T-helper 22 cell (primary cell): ENCODE results near the gene MARCHF4.
A peak's percentile ranks its signal among the peaks of the same experiment; 100 is the strongest.

Experiments
- DNase-seq: peaks from one replicate; pipeline ENCODE4 v3.0.0-alpha.2; 2020; ENCODE audit warnings: low read depth

The MARCHF4 gene, protein sequence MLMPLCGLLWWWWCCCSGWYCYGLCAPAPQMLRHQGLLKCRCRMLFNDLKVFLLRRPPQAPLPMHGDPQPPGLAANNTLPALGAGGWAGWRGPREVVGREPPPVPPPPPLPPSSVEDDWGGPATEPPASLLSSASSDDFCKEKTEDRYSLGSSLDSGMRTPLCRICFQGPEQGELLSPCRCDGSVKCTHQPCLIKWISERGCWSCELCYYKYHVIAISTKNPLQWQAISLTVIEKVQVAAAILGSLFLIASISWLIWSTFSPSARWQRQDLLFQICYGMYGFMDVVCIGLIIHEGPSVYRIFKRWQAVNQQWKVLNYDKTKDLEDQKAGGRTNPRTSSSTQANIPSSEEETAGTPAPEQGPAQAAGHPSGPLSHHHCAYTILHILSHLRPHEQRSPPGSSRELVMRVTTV

DNA sequence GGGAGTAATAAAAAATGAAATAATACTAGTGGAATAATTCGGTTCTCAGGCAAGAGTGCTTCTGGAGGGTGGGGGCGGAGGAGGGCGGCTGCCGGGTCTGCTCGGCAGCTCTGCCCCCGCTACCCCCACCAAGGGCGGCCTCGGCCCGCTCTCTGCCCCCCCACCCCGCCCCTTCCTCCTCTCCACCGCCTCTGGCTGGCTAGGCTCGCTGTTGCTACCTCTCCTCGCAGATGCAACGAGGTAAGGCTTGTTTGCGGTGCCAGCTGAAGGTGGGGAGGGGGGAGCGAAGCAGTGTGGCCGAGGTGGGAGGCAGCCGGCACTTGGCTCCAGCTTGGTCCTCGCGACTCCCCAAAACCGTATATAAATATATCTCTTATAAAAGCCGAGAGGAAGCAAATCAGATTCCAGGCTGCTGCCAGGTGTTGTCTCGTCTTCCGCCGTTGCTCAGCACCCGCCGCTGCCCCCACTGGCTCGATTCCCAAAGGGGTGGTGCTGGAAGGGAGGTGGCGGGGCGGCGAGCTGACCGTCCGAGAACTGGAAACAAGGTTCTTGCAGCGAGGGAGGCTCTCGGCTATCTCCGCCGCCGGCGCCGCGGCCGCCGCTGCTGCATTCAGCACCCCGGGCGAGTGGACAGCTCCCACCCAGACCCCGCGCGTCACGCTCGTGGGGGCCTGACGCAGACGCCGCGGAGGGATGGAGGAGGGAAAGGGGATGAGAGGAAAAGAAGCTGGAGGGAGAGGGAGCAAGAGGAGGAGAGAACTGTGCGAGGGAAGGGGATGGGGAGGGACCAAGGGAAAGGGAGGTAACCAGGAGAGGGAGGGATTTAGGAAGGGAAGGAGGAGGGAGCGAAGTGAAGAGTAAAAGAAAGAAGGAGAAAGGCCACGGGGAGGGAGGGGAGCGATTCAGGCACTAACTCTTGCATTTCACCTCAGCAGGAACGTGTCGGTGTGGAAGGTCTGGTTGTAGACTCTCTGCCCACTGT lies at the start of gene MARCHF4:
Gene MARCHF4, minus strand, starts transcription at position 763 of the 982 bp plus-strand sequence. CDS start 2,223 bp downstream, outside the sequence.
- no peak for DNase-seq

DNA sequence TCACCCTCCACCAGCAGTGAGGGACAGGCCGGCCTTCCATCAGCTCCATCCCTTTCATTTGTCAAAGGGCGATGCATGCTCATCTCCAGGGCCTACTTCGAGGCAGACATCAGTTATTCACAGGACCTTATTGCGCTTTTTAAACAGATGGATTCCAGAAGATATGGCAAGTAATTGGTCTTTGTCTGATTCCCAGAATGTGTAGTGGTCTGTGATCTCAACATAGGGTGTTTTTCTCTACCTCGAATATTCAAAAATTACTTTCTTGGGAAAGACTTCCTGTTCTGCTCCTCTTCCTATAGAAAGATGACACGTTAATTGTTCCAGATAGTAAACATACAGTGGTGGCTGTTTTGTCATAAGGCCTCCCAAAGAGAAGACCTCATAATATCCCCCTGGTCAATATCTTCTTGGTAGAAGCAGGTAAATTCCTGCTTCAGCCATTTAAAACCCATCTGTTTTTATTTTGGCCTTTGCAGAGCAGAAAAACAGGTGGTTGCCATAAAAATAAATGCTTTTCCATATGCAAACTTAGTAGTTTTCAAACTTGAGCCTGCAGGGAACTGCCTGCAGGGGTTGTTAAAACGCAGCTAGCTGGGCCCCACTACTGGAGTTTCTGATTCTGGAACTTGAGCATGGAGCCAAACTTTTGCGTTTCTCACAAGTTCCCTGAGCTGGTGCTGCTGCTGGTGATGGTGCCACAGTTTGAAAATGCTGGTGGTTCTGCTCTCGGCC lies 48.3 kb upstream of the MARCHF4 start:
- DNase-seq: no peak

DNA sequence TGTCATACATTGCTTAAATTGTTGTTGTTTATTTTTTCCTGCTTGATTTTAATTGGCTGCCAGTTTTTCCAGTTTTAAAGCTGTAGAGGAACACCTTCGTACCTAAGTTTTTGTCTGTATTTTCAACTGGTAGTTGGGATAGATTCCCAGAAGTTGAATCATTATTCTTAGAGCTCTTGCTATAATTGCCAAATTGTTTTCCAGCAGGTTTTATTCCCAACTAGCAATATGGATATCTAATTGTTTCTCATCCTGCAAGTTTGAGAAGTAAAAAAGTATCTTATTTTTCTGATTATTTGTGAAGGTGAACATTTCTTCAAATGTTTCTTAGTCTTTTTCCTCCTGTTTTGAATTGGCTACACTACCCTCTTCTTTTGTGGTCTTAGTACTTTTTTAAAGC lies 46.7 kb upstream of the MARCHF4 start:
- DNase-seq: no peak

DNA sequence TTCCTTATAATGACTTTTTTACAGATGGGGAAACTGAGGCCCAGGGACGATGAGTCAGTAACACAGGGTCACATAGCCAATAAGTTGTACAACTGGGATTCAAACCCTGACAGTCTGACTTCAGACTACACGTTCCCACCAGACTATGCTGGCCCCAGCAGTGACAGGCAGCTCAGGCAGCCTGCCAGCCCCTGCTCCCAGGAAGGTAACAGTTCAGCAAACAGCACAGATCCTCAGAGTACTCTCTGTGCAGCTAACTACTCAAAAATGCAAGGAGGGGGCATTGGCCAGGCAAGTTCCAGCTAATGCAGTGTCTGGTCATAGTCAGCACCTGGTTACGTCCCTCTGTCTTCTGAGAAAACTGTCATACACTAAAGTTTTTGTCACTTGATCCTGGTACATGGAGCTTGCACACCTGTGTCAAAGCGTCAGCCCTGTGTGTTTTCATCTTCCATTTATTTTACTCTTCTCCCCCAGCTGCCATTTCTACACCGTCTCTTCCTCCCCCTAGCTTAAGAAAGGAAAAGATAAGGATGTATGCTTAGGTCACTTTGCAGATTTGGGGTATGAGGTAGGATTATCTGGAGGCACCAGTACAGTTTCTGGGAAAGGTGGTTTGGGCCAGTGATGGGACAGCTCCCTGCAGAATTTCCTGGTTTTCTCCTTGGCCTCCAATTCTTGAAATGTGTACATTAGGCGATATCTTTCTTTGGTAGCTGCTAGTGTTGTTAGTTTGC lies 44.5 kb upstream of the MARCHF4 start:
- DNase-seq: no peak

DNA sequence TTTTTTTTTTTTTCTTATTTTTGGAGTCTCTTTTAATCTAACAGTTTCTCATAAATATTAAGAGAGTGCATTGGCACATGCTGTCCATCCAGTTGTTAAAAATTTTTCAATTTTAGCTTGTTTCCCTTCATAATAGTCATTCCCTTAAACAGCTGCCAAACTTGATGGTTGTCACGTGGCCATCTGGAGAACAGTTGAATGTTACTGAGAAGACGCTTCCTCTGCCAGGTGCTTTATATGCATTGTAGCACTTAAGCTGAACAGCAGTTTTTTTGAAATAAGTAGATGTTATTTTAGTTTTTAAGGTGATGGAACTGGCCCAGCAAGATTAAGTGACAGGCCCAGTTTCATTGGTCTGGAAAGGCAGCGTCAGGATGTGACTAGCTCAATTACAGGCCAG lies 43.3 kb upstream of the MARCHF4 start:
- no peak for DNase-seq

DNA sequence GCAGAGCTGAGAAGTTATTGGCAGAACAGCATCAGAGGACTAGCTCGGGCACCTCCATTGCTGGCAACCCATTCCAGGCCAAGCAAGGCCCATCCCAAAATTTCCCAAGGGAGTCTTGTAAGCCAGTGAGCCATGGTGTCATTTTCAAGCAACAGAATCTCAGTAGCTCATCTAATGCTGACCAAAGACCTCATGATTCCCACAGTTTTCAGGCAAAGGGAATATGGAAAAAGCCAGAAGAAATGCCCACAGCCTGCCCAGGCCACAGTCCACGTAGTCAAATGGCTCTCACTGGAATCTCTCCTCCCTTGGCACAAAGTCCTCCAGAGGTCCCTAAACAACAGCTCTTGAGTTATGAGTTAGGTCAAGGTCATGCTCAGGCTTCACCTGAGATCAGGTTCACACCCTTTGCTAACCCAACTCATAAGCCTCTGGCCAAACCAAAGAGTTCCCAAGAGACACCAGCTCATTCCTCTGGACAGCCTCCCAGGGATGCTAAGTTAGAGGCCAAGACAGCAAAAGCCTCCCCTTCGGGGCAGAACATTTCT lies 42.6 kb upstream of the MARCHF4 start:
- no peak for DNase-seq

DNA sequence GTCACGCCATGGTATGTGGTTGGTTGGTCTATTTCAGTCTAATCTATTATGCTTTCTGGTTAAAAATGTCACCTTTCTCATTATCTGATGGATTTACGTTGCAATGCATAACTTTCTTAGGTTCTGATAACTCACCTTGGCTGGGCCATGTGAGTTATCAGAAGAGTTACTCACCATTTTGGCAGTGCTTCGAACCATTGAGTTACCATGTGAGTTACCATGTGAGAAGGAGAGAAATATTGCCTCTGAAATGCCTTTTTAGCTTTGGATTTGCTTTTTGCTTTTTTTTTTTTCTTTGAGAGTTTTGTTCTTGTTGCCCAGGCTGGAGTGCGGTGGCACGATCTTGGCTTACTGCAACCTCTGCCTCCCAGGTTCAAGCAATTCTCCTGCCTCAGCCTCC lies 41.6 kb upstream of the MARCHF4 start:
- DNase-seq: no peak

DNA sequence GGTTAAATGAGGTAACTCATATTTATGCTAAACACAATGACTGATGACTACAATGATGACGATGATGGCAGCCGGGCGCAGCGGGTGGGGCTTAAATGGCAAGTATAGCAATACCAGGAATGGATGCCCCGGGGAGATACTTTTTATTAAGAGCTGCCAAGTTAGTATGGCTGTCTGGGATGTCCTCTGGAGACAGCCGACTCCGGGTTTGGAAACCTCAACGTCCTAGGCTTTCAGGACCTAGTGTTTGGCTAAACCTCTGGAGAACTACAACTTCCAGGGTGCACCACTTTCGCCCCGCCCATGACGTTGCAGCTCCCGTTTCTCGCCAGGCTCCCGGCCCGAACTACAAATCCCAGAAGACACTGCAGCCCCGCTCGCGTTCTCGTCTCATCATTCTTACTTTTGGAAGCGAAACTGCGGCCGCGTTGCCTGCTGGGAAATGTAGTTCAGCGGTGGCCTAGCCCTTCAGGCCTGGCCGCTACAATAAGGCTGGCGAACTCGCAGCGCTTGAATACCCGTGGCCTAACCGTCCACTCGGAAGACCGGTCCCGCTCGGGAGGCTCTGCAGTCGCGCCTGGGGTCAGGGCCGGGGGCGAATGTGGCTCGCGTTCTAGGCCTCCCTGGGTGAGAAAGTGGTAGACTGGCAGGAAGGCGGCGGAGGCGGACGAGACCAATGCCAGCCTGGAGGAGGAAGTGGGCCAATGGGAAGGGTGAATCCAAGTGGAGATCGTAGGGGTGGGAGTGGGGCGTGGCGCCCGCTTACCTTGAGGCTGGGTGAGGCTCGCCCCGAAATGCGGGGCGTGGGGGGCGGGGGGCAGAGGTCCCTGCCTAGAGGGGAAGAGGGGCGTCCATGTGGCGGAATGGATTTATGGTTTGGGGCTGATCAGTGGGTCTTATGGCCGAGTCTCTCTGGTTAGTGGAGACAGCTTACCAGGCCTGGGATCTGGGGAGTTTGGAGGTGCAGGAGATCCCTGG lies 40.0 kb upstream of the MARCHF4 start, which contains the start of gene SMARCAL1:
Gene SMARCAL1, plus strand, starts transcription at position 463 of the 978 bp plus-strand sequence. CDS start 2,221 bp downstream, outside the sequence.
- DNase-seq: peak; percentile 96

DNA sequence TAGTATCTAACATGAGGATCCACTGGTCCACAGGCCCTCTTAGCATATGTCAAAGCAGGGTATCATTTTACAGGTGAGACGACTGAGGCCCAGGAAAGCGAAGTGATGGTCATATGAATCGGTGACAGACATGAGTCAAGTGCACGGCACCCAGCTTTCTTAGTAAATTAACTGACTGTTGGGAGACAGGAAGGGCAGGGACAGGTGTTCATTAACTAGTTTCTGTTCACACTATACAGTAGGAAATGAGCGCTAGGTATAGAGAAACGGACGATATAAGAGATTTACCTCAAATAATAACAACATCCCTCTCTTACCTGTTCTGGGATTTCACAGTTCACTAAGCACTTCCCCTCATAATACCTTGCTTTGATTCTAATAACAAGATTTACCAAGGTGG lies 38.3 kb upstream of the MARCHF4 start:
- DNase-seq: no peak

DNA sequence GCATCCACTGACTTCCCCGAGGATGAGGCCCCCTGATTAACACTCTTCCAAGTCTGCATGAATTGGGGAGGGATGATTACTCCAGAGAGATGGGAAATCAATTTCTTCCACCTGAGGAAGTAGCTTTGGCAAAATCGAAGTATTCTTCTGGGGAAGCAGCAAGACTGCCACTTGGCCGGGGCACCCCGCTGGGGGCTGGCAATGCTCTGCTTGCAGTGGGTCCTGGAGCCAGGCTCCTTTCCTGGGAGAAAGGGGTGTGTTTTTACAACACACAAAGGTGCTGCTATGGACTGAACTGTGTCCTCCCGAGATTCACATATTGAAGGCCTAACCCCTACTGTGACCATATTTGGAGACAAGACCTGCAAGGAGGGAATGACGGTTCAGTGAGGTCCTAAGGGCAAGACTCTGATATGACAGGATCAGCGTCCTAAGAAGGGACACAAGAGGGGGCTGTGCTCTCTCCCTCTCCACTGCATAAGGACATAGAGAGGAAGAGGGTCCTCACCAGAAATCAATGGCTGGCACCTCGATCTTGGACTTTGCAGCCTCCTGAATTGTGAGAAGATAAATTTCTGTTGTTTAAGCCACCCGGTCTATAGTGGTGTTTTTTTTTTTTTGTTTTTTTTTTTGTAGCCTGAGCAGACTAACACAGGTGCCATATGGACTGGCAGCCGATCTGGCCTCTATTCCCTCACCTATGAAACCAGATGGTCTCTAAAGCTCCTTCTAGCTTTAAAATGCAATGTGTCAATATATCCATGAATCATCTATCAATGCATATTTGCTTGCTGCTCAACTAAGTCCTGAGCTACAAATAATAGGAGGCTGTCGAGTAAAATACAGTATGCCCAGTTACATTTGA lies 36.4 kb upstream of the MARCHF4 start:
- no peak for DNase-seq

DNA sequence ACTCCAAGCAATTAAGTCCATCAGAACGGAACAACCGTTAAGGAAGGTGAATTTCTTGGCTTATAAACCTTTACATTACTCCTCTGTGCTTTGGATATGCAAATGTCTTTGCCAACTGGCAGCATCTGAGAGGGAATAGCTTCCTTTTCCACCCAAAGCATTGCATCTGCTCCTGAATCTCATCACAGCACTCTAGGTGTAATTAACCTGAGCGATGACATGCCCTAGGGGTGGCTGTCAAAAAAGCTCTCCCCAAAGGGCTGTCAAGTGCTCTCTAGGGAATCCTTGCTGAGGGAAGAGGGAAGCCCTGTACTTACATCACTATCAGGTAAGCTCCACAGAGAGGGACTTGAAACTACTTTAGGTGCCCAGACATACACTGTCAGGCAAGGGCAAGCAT lies 34.5 kb upstream of the MARCHF4 start:
- no peak for DNase-seq

DNA sequence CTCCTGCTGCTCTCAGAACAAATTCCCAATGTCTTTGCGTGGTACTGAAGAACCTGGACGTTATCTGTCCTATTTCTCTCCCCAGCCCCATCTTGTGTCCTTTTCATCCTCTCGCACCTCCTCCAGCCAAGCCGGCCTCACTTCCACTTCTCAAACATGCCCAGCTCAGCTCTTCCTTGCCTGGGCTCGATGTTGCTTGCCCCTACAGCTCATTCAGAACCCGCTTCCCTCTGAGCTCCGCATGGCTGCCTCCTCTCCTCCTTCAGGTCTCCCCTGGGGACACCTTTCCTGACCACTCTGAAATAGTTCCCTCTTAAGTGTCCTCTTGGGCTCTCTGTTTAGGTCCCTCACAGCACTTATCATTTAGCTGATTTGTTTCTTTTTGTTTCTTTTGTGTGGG lies 33.3 kb upstream of the MARCHF4 start:
- DNase-seq: no peak

DNA sequence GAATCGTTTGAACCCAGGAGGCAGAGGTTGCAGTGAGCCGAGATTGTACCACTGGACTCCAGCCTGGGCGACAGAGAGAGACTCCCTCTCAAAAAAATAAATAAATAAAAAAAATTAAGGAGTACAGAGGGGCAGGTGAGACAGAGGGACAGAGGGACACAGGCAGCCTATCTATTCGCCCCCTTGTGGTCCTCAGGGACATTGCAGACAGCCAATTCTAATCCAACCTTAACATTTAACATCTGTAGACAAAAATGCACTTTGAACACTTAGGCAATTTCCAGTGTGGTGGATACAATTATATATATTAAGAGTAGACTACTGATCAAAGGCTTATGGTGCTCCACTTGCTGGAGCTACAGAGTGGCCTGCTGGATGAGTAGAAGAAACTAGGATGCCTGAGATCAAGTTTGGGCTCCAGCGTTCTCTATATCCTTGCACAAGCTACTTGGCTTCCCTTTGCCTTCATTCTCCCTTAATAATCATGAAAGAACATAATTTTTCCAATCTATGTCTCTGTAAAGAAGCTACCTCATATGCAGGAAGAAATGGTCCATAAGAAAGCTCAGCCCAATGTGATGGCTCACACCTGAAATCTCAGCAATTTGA lies 31.8 kb upstream of the MARCHF4 start:
- peak; percentile 4 for DNase-seq

DNA sequence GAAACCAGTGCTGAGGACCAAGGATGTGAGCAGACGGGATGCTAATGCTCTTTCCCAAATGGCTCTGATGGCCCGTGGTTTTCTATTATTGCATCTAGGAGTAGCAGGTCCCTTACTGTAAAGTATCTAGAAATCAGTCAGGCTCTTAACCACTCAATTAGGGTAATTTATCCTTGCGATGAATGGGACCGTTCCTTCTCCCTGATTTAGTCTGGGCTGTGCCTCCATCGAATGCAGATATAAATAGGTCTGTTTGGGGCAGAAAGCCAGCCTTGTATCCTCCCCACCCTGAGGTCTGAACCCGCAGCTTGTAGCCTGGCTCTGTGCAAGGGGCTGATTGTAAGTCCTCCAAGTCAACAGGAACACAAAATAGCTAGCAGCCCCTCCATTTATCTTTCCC lies 30.5 kb upstream of the MARCHF4 start:
- DNase-seq: no peak

DNA sequence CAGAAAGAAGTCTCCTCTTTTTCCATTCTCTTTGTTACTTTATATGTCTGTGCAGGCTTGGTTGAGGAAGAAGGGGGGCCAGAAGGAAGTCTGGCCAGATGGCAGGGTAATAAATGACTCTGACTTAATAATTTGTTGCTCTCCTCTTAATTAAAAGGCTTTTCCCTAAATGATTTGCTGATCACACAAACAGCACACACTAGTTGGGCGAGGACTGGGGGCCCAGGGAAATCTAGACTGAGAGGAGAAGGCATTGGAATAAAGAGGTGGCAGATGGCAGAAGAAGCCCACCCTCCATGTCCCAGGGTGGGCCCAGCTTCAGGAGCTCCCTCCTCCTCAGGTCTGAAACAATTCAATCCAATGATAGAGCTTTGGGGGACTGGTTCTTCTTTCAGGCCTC lies 27.3 kb upstream of the MARCHF4 start:
- DNase-seq: no peak

DNA sequence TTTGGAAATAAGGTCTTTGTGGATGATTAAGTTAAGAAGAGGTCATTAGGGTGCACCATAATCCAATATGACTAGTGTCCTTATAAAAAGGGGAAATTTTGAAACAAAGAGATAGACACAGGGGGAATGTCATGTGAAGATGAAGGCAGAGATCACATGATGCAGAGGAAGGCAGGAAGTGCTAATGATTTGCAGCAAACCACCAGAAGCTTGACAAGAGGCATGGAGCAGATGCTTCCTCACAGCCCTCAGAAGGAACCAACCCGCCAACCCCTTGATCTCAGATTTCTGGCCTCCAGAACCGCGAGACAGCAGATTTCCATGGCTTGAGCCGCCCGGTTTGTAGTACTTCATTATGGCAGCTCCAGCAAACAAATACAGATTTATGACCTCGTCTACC lies 22.6 kb upstream of the MARCHF4 start:
- DNase-seq: no peak

DNA sequence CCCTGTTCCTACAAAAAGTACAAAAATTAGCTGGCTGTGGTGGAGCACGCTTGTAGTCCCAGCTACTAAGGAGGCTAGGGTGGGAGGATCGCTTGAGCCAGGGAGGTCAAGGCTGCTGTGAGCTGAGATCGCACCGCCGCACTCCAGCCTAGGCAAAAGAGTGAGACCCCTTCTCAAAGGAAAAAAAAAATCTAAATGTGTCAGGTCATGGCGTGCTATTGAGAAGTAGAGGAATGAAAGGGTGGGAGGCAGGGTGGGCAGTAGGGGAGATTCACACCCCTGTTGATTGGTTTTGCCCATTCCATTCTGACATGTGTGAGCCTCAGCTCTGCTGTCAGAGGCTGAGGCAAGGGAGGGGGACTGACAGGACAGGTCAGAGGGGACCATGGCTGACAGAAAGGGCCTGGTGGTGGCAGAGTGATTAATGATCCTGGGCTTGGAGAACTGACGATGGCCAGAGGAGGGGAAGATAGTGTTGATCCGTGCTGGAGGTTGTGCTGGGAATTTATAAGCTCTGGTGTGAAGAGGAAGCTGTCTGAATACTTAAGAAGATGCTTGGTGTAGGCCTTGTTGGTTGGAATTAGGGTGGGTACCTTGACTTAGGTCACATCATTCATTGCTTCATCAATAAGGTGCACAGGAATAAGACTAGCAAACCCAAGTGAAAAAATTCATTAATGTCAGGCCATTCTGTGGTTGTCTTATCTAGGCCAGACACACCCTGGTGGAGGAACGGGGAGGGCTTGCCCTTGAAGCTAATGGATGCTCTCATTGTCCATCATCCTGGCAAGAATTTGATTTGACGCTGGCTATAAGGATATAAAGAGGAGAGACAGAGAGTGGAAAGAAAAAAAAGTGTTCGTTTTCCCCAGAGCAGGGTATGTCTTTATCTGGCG lies 20.9 kb upstream of the MARCHF4 start:
- no peak for DNase-seq
